Fibroblast of skin of right quadriceps (primary cell): ENCODE data around the gene CFAP57.

Experiments used
- DNase-seq: peaks from one replicate; pipeline ENCODE4 v3.0.0-alpha.2; 2013

The CFAP57 gene

GRCh38 chr1:43279666-43280065, 107.5 kb downstream of the CFAP57 start:
- DNase-seq: no peak

GRCh38 chr1:43280692-43281091, 108.6 kb downstream of the CFAP57 start:
- no peak for DNase-seq

GRCh38 chr1:43282220-43283195, 110.4 kb downstream of the CFAP57 start:
- no peak for DNase-seq

- DNase-seq: no peak
These were observed 111.9 kb downstream of the CFAP57 start for GRCh38 chr1:43284065-43284464.

- DNase-seq: no peak
These were observed 112.5 kb downstream of the CFAP57 start for GRCh38 chr1:43284546-43285110.

- no peak for DNase-seq
These were observed 113.3 kb downstream of the CFAP57 start, which contains the start of gene C1orf210 for GRCh38 chr1:43285269-43285990. C1orf210 (minus strand) TSS chr1:43285581; CDS start chr1:43283270, 2,311 bp downstream.

- no peak for DNase-seq
These were observed 114.0 kb downstream of the CFAP57 start for GRCh38 chr1:43286115-43286514.

GRCh38 chr1:43286533-43286932, 114.4 kb downstream of the CFAP57 start:
- DNase-seq: no peak

GRCh38 chr1:43288058-43288784, 116.1 kb downstream of the CFAP57 start:
- DNase-seq: no peak

GRCh38 chr1:43288785-43289706, 116.9 kb downstream of the CFAP57 start:
- no peak for DNase-seq

- no peak for DNase-seq
These were observed 120.1 kb downstream of the CFAP57 start for GRCh38 chr1:43292216-43292615.

- no peak for DNase-seq
These were observed 120.5 kb downstream of the CFAP57 start for GRCh38 chr1:43292679-43293078.

GRCh38 chr1:43293176-43293575, 121.0 kb downstream of the CFAP57 start:
- DNase-seq: no peak

GRCh38 chr1:43293896-43294760, 122.0 kb downstream of the CFAP57 start:
- peak; percentile 15 for DNase-seq

GRCh38 chr1:43294761-43295160, 122.6 kb downstream of the CFAP57 start:
- DNase-seq: no peak

- DNase-seq: no peak
These were observed 124.1 kb downstream of the CFAP57 start for GRCh38 chr1:43296207-43296606.

- DNase-seq: no peak
These were observed 125.9 kb downstream of the CFAP57 start for GRCh38 chr1:43298055-43298454.

GRCh38 chr1:43299101-43299500, 127.0 kb downstream of the CFAP57 start:
- DNase-seq: no peak

- DNase-seq: no peak
These were observed 128.4 kb downstream of the CFAP57 start, which contains the start of gene TIE1 for GRCh38 chr1:43300378-43301094. TIE1 (plus strand) TSS chr1:43300982; CDS start chr1:43301072, 90 bp downstream.

GRCh38 chr1:43302201-43302600, 130.1 kb downstream of the CFAP57 start:
- DNase-seq: no peak
